LHCN-M2 (cell line): ENCODE data around the gene ZP1. TPM values are rescaled to one million over a fixed set of nuclear protein-coding genes. Genes with fewer than 3 reads are reported as not detected.

Source experiments
- DNase-seq: peaks from one replicate; pipeline ENCODE4 v3.0.0-alpha.2; 2012; ENCODE audit warnings: low read depth
- total RNA-seq: library from RNA; depleted of rRNA; stranded (reverse); fragments of >200 nt; gene quantifications from 2 replicates; pipeline ENCODE4 v1.2.3, GENCODE V29; 2014

Gene ZP1
- total RNA-seq, 1 experiment from 2014 or later = 0.57 TPM

DNA sequence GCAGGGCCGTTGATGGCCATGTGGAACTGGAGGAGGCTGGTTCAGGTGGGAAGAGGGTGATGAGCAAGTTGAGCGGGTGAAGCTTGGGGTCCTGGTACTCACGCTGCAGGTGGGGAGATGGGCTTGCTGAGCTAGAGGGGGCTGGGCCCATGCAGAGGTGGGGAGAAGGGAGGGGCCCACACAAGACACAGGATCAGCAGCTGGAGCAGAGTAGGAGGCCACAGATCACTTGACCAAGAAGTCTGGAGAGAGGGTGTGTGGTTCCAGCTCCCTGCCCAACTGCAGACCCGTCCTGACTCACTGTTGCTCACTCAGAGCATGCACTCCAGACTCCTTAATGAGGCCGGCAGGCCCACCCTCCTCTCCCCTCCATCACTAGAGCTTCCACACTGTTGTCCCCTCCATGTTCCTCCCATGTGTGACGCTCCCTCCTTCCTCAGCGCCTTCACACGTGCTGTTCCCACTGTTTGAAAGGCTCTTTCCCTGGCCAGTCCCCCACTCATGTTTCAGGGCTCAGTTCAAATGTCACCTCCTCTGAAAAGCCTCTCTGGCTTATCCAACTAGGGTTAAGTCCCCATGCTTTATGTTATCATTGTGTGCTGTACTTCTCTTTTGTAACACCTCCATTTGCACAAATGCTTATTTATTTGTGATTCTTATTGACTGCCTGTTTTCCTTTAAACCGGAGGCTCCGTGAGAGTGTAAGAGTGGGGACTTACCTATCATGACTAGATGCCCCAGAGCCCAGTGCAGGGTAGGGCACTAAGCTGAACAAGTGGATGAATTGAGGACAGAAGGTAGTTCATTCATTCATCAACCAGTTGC is 23.1 kb upstream of the ZP1 start:
- peak; percentile 39 for DNase-seq

DNA sequence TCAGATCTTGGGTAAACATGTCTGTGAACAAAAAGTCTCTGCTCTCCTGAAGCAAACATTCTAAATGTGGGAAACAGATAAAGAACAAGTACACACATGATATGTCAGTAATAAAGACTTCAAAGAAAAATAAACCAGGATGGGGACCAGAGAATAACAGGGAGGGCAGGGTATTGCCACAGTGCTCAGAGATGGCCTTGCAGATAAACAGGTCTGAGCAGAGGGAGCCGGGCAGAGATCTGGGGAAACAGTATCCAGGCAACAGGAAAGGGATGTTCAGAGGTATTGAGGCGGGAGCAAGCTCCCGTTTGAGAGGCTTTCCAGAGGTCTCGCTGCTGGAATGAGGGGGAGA is 22.5 kb upstream of the ZP1 start:
- no peak for DNase-seq

GRCh38 chr11:60845338-60845737 is 22.0 kb upstream of the ZP1 start:
- no peak for DNase-seq

DNA sequence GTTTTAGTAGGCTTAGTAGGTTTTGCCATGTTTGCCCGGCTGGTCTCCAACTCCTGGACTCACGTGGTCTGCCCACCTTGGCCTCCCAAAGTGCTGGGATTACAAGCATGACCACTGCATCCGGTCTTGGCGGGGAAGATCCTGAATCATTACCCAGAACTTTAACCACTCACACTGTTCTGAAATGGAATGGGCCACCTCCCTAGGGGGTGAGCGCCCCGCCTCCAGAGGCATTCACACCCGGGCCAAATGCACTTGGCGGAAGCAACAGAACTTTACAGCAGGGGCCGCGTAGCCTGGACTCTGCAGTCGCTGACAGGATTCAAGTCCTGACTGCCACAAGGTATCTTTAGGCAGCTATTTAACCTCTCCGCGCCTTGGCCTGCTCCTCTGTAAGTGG is 20.1 kb upstream of the ZP1 start:
- no peak for DNase-seq

DNA sequence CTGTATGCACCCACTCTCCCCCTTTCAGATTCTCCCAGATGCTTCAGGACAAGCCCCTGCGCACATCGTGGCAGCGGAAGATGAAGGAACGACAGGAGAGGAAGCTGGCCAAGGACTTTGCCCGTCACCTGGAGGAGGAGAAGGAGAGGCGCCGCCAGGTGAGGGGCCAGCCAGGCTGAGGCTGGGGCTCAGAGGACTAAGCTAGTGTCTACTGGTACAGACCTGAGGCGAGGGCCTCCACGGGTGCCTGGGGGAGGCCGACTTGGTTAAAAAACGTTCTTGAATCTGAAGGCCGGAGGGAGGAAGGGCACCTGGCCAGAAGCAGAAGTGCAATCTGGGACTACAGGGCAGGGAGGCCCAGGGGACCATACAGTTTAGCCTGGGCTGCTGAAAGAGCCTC is 19.4 kb upstream of the ZP1 start:
- DNase-seq = no peak

DNA sequence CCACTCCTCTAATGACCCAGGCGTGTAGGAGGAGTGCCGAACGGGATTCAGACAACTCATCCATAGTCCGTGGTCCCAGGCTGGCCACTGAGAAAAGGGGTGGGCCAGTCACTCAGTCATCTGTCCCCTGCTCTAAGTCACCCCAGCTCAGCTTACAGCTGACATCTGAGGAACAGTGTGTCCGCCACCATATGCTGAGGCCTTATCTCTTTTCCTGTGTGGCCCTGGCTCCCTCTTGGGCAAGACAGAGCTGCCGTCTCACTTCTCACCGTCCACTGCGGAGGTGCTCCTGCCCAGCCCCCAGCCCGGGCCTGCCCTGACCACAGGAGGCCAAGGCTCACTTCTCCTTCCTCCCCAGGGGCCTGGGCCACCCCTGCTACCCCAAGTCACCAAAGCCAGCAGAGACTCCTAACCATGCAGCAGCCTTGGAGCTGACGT is 18.6 kb upstream of the ZP1 start:
- no peak for DNase-seq

DNA sequence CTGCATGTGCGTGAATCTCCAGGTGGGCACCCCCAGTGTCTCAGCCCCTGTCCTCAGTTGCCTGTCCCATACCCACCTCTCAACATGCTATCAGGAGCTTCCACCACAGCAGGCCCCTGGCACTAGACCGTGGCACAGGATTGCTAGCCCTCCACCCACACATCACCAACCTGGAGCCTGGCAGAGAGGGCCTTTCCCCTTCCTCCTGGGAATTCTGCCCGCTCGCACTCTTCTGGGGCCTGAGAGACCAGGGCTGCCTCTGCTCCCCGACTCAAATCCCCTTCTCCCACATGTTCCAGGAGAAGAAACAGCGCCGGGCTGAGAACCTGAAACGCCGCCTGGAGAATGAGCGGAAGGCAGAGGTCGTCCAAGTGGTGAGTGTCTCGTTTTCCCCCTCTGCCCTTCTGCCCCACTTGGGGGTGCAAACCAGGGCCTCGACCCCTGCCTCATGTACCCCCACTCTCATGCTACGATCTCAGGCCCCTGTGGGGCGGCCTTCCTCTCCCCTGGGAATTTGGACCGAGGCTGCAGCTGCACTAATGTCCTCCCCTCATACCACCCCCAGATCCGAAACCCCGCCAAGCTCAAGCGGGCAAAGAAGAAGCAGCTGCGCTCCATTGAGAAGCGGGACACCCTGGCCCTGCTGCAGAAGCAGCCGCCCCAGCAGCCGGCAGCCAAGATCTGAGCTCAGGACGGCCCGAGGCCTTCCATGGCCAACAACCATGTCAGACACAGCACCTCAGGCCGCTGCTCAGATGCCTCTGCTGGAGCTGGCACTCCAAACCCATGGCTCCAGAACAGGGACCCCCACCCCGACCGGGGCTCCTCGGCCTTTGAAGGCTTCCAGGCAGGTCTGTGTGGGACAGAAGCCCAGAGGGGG is 17.5 kb upstream of the ZP1 start:
- DNase-seq = no peak

DNA sequence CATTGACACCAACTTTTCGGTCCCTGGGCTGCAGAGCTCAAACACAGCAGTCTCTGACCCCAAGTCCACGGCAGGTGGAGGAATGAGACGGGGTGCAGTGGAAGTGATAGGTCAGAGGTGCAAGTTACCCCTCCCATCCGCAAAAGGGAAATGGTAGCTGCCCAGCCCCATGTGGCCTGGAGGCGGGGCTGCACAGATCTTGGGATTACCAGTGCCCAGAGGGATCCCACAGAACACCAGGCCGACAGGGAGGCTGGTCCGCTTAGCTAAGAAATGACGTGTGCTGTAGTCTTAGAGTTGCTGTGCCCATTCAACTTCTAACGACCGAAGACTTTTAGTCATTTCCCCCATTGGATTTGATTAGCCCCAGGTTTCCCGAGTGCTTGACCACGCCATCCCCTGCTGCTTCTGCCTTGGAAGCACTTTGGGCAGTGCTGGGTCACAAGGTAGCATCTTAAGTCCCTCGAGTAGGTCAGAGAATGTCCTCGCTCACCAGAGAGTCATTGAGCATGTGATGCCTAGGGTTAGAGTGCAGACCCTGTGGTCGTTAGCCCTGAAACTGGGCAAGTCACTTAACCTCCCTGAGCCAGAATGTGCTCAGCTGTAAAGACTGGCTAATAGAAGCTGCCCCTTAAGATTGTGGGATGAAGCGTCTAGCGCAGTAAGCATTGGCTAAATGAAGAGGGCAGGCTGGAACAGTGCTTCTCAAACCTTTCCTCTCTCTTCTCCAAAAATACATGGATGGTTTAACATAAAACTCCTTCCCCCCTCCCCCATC is 15.8 kb upstream of the ZP1 start:
- no peak for DNase-seq

- DNase-seq = no peak
These were observed 15.0 kb upstream of the ZP1 start for GRCh38 chr11:60852117-60852981.

GRCh38 chr11:60852982-60853950 is 14.1 kb upstream of the ZP1 start:
- DNase-seq = no peak

DNA sequence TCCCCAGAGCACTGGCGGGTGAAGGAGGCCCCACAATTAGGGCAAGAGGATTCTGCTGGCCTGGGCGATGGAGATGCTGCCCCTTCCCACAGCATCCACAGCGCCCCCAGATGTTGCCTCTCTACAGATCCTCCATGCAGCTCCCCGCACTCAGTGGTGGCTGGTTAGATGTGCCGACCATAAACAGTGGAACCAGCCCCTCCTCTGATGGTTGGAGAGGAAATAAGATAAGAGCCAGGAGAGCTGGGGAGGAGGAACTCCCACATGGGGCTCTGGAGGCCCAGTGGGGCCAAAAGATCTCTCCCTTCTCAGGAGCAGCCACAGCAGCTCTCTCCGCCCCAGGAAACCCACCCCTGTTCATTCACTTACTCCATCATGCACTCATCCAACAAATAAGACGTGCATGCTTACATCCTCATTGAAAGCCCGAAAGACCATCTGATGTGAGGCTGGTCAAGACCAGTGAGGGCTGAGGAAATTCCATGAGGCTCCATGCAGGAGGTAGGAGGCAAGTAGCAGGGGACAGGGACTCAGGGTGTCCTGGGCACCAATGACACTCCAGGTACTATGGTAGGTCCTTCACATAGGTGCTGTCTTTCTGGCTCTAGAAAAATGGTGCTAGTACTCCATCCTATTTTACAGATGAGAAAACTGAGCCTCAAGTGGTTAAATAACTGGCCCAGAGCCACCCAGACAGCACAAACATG is 13.0 kb upstream of the ZP1 start:
- DNase-seq = no peak

DNA sequence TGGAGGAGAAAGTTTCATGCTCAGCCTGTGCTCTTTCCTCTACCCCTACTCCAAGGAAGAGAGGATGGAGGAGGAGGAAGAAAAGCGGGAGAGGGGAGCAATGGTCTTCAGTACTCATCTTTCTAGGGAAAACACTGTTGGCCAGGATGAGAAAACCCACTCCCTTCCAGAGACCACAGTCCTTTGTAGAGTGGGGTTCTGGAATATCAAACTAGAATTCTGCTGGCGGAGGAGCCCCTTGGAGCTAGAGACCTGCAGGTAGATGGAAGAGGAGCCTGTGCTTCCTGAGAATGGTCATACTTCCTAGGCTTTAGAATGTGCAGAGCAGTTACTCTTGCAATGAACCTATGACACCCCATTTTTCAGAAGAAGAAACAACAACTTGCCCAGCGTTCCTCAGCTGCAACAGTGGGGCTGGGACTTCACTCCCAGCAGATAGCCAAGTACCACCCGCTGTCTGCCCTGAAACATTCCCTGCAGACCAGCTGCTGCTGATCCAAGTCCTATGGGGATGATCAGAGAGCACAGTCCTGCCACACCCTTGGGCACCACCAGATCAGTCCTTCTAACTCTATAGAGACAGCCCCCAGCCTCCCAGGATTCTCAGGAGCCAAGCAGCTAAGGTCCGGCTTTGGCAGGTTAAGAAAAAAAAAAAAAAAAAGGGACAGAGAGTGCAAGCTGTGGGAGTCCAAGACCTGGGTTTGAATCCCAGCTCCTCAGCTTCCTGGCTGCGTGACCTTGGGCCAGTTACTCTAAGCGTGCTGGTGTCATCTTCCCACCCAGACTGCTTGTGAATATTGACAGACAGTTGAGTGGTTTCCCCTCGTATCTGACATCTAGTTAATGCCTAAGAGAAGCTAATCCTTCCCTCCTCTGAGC is 12.3 kb upstream of the ZP1 start:
- DNase-seq = no peak

GRCh38 chr11:60855726-60856633 is 11.4 kb upstream of the ZP1 start, which contains the start of gene PTGDR2:
Gene PTGDR2, minus strand, starts transcription at chr11:60855950. Its CDS starts 2,228 bp downstream, at chr11:60853722.
- DNase-seq = no peak

GRCh38 chr11:60857378-60858232 is 9.7 kb upstream of the ZP1 start:
- DNase-seq = no peak

DNA sequence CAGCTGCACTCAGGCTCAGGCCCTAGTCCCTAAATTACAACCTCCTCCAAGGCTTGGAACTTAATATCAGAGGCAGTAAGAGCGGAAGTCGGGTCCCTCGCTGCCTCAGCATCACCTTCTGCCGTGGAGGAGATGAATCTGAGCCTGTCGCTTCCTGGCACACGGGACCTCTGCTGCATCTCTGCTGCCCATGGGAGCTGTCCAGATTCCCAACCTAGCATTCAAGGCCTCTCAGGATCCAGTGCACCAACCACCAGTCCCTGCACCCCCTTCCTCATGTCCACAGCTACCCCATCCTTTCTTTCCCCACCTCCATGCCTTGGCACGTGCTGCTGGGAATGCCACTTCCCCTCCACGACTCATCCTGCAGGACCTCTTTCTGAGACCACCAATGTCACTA is 9.1 kb upstream of the ZP1 start:
- DNase-seq = no peak
